Measurements from ENCODE around the gene LMNTD2. TPM values are rescaled to one million over a fixed set of nuclear protein-coding genes. Genes with fewer than 3 reads are reported as not detected.

Gene LMNTD2
- total RNA-seq, 4 donors from 2014 or later = 0.14 to 2.2 (median 0.51) TPM; not detected in 1

DNA sequence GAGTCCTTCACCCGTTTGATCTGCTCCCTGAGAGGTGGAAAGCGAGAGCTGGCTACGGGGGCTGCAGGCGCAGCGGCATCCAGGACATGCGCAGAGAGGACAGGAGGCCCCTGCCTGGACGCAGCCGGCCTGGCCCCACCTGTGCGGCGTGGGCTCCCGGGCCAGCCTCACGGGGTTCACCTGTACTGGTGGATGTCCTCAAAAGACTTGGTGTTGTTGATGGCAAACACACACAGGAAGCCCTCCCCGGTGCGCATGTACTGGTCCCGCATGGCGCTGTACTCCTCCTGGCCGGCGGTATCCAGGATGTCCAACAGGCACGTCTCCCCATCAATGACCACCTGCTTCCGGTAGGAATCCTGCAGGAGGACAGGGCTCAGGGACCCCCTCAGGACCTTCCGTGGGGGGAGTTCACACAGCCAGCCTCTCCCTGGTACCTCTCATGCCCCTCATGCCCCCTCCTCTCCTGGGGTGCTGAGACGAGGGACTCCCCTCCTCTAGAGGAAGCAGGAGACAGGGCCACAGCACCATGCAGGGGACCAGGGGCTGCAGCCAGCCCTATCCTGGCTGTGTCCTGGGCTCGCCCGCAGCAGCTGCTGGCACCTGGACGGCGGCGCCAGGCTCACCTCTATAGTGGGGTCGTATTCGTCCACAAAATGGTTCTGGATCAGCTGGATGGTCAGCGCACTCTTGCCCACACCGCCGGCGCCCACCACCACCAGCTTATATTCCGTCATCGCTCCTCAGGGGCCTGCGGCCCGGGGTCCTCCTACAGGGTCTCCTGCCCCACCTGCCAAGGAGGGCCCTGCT lies 26.7 kb downstream of the LMNTD2 start:
- H3K27me3 ChIP-seq = peaks cover 0 to 9% of the 10 kb centered on the region in 2 donors
- DNase-seq = peak in 1 of 2 donors; percentile 23
- peaks cover 0 to 9% of the 10 kb centered on the region in 2 donors for H3K4me1 ChIP-seq
- H3K4me3 ChIP-seq = peak overlapping the region in 1 of 2 donors; percentile 62
- TF ChIP-seq, protein P1, sequence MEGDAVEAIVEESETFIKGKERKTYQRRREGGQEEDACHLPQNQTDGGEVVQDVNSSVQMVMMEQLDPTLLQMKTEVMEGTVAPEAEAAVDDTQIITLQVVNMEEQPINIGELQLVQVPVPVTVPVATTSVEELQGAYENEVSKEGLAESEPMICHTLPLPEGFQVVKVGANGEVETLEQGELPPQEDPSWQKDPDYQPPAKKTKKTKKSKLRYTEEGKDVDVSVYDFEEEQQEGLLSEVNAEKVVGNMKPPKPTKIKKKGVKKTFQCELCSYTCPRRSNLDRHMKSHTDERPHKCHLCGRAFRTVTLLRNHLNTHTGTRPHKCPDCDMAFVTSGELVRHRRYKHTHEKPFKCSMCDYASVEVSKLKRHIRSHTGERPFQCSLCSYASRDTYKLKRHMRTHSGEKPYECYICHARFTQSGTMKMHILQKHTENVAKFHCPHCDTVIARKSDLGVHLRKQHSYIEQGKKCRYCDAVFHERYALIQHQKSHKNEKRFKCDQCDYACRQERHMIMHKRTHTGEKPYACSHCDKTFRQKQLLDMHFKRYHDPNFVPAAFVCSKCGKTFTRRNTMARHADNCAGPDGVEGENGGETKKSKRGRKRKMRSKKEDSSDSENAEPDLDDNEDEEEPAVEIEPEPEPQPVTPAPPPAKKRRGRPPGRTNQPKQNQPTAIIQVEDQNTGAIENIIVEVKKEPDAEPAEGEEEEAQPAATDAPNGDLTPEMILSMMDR (IDR thresholded peaks at IDR 0.05) = no peak
- no peak for TF ChIP-seq POLR2A (IDR thresholded peaks at IDR 0.05)
- H3K9me3 ChIP-seq = no peaks in the 10 kb centered on the region
- intact Hi-C loops (cut with DNase I; ENCODE audit: low total_unique reads) = no loop called here
- no peaks in the 10 kb centered on the region for H3K36me3 ChIP-seq
- no peak overlapping the region for H3K27ac ChIP-seq

- peak in 1 of 2 donors; percentile 15 for DNase-seq
- Histone ChIP-seq H3K27me3 (peaks cover 0 to 9% of the 10 kb centered on the region in 2 donors), H3K27ac (no peak overlapping the region), H3K36me3 (no peaks in the 10 kb centered on the region), H3K4me3 (no peak overlapping the region), H3K4me1 (peaks cover 0 to 9% of the 10 kb centered on the region in 2 donors), H3K9me3 (no peaks in the 10 kb centered on the region)
- intact Hi-C loops (cut with DNase I; ENCODE audit: low total_unique reads) = no loop called here
- TF ChIP-seq, protein P1 (IDR thresholded peaks at IDR 0.05) = no peak
- no peak for TF ChIP-seq POLR2A (IDR thresholded peaks at IDR 0.05)
Observed at GRCh38 chr11:532986-533585, 27.5 kb downstream of the LMNTD2 start.

GRCh38 chr11:532527-532985 lies 28.0 kb downstream of the LMNTD2 start:
- intact Hi-C loops (cut with DNase I; ENCODE audit: low total_unique reads) = no loop called here
- H3K9me3 ChIP-seq = no peaks in the 10 kb centered on the region
- peak in 1 of 2 donors; percentile 18 for DNase-seq
- no peak overlapping the region for H3K4me3 ChIP-seq
- no peak overlapping the region for H3K27ac ChIP-seq
- H3K27me3 ChIP-seq = peaks cover 0 to 6% of the 10 kb centered on the region in 2 donors
- no peak for TF ChIP-seq POLR2A (IDR thresholded peaks at IDR 0.05)
- TF ChIP-seq, protein P1 (IDR thresholded peaks at IDR 0.05) = no peak
- H3K36me3 ChIP-seq = no peaks in the 10 kb centered on the region
- H3K4me1 ChIP-seq = peaks cover 0 to 9% of the 10 kb centered on the region in 2 donors

DNA sequence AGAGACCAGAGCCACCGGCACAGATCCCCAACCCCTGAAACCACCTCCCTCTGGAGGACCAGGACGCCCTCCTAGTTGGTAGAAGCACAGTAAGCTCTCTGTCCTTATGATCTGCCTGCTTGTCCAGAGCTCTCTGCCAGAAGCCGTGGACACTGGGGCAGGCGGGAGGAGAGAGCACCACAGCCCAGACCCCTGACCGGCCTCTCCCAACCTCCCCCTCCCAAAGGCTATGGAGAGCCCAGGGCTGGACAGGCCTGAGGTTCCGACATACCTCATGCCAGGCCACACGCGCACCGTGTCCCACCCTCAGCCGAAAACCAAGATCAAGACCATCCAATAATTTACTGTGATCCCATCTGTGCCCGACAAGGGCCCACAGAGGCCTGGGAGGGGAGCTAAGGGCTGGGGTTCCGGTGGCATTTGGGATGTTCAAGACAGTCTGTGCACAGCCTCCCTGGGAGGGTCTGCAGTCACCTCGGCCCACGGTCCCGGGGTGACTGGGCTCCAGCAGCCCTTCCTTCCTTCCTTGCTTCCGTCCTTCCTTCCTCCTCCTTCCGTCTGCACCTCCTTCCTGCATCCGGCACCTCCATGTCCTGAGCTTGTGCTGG lies 28.5 kb downstream of the LMNTD2 start:
- H3K36me3 ChIP-seq = no peaks in the 10 kb centered on the region
- no peak for TF ChIP-seq POLR2A (IDR thresholded peaks at IDR 0.05)
- TF ChIP-seq, protein P1 (IDR thresholded peaks at IDR 0.05) = no peak
- intact Hi-C loops (cut with DNase I; ENCODE audit: low total_unique reads) = no loop called here

More for the DNA sequence above, 28.5 kb downstream of the LMNTD2 start:
- H3K4me1 ChIP-seq = peaks cover 0 to 9% of the 10 kb centered on the region in 2 donors
- no peak overlapping the region for H3K4me3 ChIP-seq
- H3K9me3 ChIP-seq = no peaks in the 10 kb centered on the region
- peaks cover 0 to under 1% of the 10 kb centered on the region in 2 donors for H3K27me3 ChIP-seq
- no peak for DNase-seq
- no peak overlapping the region for H3K27ac ChIP-seq

All from uterus (tissue), 4 donors.